ENCODE measurements around the gene SH3TC1. TPM values are rescaled to one million over a fixed set of nuclear protein-coding genes. Genes with fewer than 3 reads are reported as not detected.
A peak's percentile ranks its signal among the peaks of the same experiment; 100 is the strongest.

Gene SH3TC1
- total and polyA plus RNA-seq, 4 donors, result 6.5 to 34.6 (median 25.8) TPM

DNA sequence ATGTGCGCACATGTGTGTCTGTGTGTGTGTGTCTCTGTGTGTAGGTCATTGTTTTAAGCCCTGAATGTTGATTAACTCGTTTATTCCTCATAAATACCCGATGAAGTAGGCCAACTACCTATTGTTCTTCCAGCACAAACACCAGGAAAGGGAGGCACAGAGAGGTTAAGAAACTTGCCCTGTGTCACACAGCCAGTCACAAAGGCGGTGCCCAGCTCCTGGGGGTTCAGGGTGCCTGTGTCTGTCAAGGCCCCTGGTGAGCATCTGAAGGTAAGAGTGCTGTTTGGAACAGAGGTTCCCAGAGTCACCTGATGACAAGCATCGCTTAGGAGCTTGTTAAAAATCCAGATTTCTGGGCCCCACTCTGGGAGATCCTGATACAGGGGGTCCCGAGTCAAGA is 18.0 kb upstream of the SH3TC1 start:
- TF ChIP-seq NR2F2 (IDR thresholded peaks at IDR 0.05) (no peak), GABPA (IDR thresholded peaks at IDR 0.05 in 1 of 2, conservative IDR thresholded peaks at IDR 0.05 in 1 of 2) (no peak), EGR1 (IDR thresholded peaks at IDR 0.05; ENCODE audit: low read depth in 2 of 2) (no peak), SP1 (IDR thresholded peaks at IDR 0.05) (no peak)
- TF ChIP-seq, protein P1, sequence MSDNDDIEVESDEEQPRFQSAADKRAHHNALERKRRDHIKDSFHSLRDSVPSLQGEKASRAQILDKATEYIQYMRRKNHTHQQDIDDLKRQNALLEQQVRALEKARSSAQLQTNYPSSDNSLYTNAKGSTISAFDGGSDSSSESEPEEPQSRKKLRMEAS (IDR thresholded peaks at IDR 0.05), result no peak
- Histone ChIP-seq H3K4me3 (ENCODE audit: low read depth in 1 of 3, low read length in 3 of 3) (no peak overlapping the region), H3K9me3 (ENCODE audit: control insufficient read depth in 4 of 4, low read length in 3 of 4) (no peaks in the 10 kb centered on the region), H3K27me3 (ENCODE audit: control insufficient read depth in 4 of 4, insufficient read depth in 4 of 4, low read length in 3 of 4) (no peaks in the 10 kb centered on the region), H3K27ac (ENCODE audit: low read depth in 1 of 2, low read length in 2 of 2) (no peak overlapping the region), H3K36me3 (ENCODE audit: control insufficient read depth in 4 of 4, insufficient read depth in 3 of 4, low read depth in 1 of 4, low read length in 3 of 4) (no peaks in the 10 kb centered on the region), H3K4me1 (ENCODE audit: control insufficient read depth in 4 of 4, insufficient read depth in 4 of 4, low read length in 3 of 4) (peaks cover 0 to 14% (median 5%) of the 10 kb centered on the region in 4 donors), H3K9ac (ENCODE audit: low read depth in 1 of 2, low read length in 2 of 2) (no peak overlapping the region)
- 92% methylated on average over 6 of the region's 6 CpGs for WGBS
- no peak for DNase-seq (ENCODE audit: low spot score)

GRCh38 chr4:8181844-8182243 is 17.2 kb upstream of the SH3TC1 start:
- H3K9ac ChIP-seq (ENCODE audit: low read depth in 1 of 2, low read length in 2 of 2), result no peak overlapping the region
- H3K9me3 ChIP-seq (ENCODE audit: control insufficient read depth in 4 of 4, low read length in 3 of 4), result no peaks in the 10 kb centered on the region
- H3K27me3 ChIP-seq (ENCODE audit: control insufficient read depth in 4 of 4, insufficient read depth in 4 of 4, low read length in 3 of 4), result no peaks in the 10 kb centered on the region
- peaks cover 0 to 14% (median 5%) of the 10 kb centered on the region in 4 donors for H3K4me1 ChIP-seq (ENCODE audit: control insufficient read depth in 4 of 4, insufficient read depth in 4 of 4, low read length in 3 of 4)
- no peak overlapping the region for H3K27ac ChIP-seq (ENCODE audit: low read depth in 1 of 2, low read length in 2 of 2)
- H3K4me3 ChIP-seq (ENCODE audit: low read depth in 1 of 3, low read length in 3 of 3), result no peak overlapping the region
- TF ChIP-seq, protein P1 (IDR thresholded peaks at IDR 0.05), result no peak
- peak; percentile 28 for TF ChIP-seq NR2F2 (IDR thresholded peaks at IDR 0.05)
- TF ChIP-seq GABPA (IDR thresholded peaks at IDR 0.05 in 1 of 2, conservative IDR thresholded peaks at IDR 0.05 in 1 of 2), result no peak
- TF ChIP-seq SP1 (IDR thresholded peaks at IDR 0.05), result no peak
- TF ChIP-seq, protein P2, sequence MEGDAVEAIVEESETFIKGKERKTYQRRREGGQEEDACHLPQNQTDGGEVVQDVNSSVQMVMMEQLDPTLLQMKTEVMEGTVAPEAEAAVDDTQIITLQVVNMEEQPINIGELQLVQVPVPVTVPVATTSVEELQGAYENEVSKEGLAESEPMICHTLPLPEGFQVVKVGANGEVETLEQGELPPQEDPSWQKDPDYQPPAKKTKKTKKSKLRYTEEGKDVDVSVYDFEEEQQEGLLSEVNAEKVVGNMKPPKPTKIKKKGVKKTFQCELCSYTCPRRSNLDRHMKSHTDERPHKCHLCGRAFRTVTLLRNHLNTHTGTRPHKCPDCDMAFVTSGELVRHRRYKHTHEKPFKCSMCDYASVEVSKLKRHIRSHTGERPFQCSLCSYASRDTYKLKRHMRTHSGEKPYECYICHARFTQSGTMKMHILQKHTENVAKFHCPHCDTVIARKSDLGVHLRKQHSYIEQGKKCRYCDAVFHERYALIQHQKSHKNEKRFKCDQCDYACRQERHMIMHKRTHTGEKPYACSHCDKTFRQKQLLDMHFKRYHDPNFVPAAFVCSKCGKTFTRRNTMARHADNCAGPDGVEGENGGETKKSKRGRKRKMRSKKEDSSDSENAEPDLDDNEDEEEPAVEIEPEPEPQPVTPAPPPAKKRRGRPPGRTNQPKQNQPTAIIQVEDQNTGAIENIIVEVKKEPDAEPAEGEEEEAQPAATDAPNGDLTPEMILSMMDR (IDR thresholded peaks at IDR 0.05; ENCODE audit: low read depth, low read length, missing input control), result no peak
- WGBS, result 53% methylated on average over 7 of the region's 7 CpGs
- H3K36me3 ChIP-seq (ENCODE audit: control insufficient read depth in 4 of 4, insufficient read depth in 3 of 4, low read depth in 1 of 4, low read length in 3 of 4), result no peaks in the 10 kb centered on the region
- no peak for DNase-seq (ENCODE audit: low spot score)

- TF ChIP-seq ATF3 (IDR thresholded peaks at IDR 0.05) (no peak), HNF4G (IDR thresholded peaks at IDR 0.05) (no peak), FOXA1 (IDR thresholded peaks at IDR 0.05) (no peak), GABPA (IDR thresholded peaks at IDR 0.05 in 1 of 2, conservative IDR thresholded peaks at IDR 0.05 in 1 of 2) (no peak), EGR1 (IDR thresholded peaks at IDR 0.05; ENCODE audit: low read depth in 2 of 2) (no peak), FOXA2 (IDR thresholded peaks at IDR 0.05) (no peak), RXRA (IDR thresholded peaks at IDR 0.05) (no peak), SP1 (IDR thresholded peaks at IDR 0.05) (no peak), TAF1 (conservative IDR thresholded peaks at IDR 0.05) (no peak), NR2F2 (IDR thresholded peaks at IDR 0.05) (no peak), JUND (IDR thresholded peaks at IDR 0.05) (no peak)
- TF ChIP-seq, protein P2 (IDR thresholded peaks at IDR 0.05; ENCODE audit: low read depth, low read length, missing input control), result no peak
- TF ChIP-seq, protein P3, sequence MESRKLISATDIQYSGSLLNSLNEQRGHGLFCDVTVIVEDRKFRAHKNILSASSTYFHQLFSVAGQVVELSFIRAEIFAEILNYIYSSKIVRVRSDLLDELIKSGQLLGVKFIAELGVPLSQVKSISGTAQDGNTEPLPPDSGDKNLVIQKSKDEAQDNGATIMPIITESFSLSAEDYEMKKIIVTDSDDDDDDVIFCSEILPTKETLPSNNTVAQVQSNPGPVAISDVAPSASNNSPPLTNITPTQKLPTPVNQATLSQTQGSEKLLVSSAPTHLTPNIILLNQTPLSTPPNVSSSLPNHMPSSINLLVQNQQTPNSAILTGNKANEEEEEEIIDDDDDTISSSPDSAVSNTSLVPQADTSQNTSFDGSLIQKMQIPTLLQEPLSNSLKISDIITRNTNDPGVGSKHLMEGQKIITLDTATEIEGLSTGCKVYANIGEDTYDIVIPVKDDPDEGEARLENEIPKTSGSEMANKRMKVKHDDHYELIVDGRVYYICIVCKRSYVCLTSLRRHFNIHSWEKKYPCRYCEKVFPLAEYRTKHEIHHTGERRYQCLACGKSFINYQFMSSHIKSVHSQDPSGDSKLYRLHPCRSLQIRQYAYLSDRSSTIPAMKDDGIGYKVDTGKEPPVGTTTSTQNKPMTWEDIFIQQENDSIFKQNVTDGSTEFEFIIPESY (IDR thresholded peaks at IDR 0.05), result no peak
- TF ChIP-seq, protein P1 (IDR thresholded peaks at IDR 0.05), result no peak
- no peak overlapping the region for H3K27ac ChIP-seq (ENCODE audit: low read depth in 1 of 2, low read length in 2 of 2)
- H3K36me3 ChIP-seq (ENCODE audit: control insufficient read depth in 4 of 4, insufficient read depth in 3 of 4, low read depth in 1 of 4, low read length in 3 of 4), result no peaks in the 10 kb centered on the region
- H3K4me3 ChIP-seq (ENCODE audit: low read depth in 1 of 3, low read length in 3 of 3), result no peak overlapping the region
- no peak overlapping the region for H3K9ac ChIP-seq (ENCODE audit: low read depth in 1 of 2, low read length in 2 of 2)
- no peaks in the 10 kb centered on the region for H3K9me3 ChIP-seq (ENCODE audit: control insufficient read depth in 4 of 4, low read length in 3 of 4)
- no peaks in the 10 kb centered on the region for H3K27me3 ChIP-seq (ENCODE audit: control insufficient read depth in 4 of 4, insufficient read depth in 4 of 4, low read length in 3 of 4)
- no peak for DNase-seq (ENCODE audit: low spot score)
- 85% methylated on average over 11 of the region's 11 CpGs for WGBS
- peaks cover 0 to 14% (median 5%) of the 10 kb centered on the region in 4 donors for H3K4me1 ChIP-seq (ENCODE audit: control insufficient read depth in 4 of 4, insufficient read depth in 4 of 4, low read length in 3 of 4)
These were observed 16.8 kb upstream of the SH3TC1 start for GRCh38 chr4:8182294-8182693.
